ENCODE data around the gene CENPV. TPM values are rescaled to one million over a fixed set of nuclear protein-coding genes. Genes with fewer than 3 reads are reported as not detected.
A peak's percentile ranks its signal among the peaks of the same experiment; 100 is the strongest.

CENPV gene
- total and polyA plus RNA-seq, 2 of the 13 experiments (the other 11 are each of a cell fraction or from before 2014, with no cell fraction given): 193 to 292 TPM

- TF ChIP-seq, protein P1, sequence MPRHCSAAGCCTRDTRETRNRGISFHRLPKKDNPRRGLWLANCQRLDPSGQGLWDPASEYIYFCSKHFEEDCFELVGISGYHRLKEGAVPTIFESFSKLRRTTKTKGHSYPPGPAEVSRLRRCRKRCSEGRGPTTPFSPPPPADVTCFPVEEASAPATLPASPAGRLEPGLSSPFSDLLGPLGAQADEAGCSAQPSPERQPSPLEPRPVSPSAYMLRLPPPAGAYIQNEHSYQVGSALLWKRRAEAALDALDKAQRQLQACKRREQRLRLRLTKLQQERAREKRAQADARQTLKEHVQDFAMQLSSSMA (CRISPR knock-in tag; IDR thresholded peaks at IDR 0.05): no peak
- TF ChIP-seq ZNF558 (CRISPR knock-in tag; IDR thresholded peaks at IDR 0.05; ENCODE audit: borderline replicate concordance) (peak; percentile 35; the same call in 1 of the 2 replicates), MIER2 (CRISPR knock-in tag; IDR thresholded peaks at IDR 0.05) (no peak), SALL1 (CRISPR knock-in tag; IDR thresholded peaks at IDR 0.05) (peak; percentile 82), KDM2A (CRISPR knock-in tag; IDR thresholded peaks at IDR 0.05; ENCODE audit: borderline replicate concordance, low read depth) (peak; percentile 60), E2F1 (CRISPR knock-in tag; IDR thresholded peaks at IDR 0.05) (0 out of 2 replicates have a peak, but pooled peaks have one; percentile 32), FOXP4 (CRISPR knock-in tag; IDR thresholded peaks at IDR 0.05) (peak; percentile 76), HDAC2 (CRISPR knock-in tag; IDR thresholded peaks at IDR 0.05) (no peak), TSC22D2 (CRISPR knock-in tag; IDR thresholded peaks at IDR 0.05; ENCODE audit: borderline replicate concordance) (peak; percentile 50; the same call in 1 of the 2 replicates), SPEN (CRISPR knock-in tag; IDR thresholded peaks at IDR 0.05; ENCODE audit: low read depth) (peak; percentile 80; the same call in 1 of the 2 replicates), GLMP (CRISPR knock-in tag; IDR thresholded peaks at IDR 0.05; ENCODE audit: borderline replicate concordance) (no peak), ZNF543 (CRISPR knock-in tag; IDR thresholded peaks at IDR 0.05) (no peak), ZMYM3 (CRISPR knock-in tag; IDR thresholded peaks at IDR 0.05) (no peak), PCBP2 (optimal IDR thresholded peaks at IDR 0.05; ENCODE audit: low read depth, low read length, poor library complexity, severe bottlenecking) (no peak), EHMT2 (IDR thresholded peaks at IDR 0.05; ENCODE audit: borderline replicate concordance, low read depth, low read length) (no peak), MIER3 (CRISPR knock-in tag; IDR thresholded peaks at IDR 0.05; ENCODE audit: borderline replicate concordance) (peak; percentile 61; the same call in 1 of the 2 replicates), RXRB (CRISPR knock-in tag; IDR thresholded peaks at IDR 0.05; ENCODE audit: borderline replicate concordance) (peak; percentile 66), FOXK1 (CRISPR knock-in tag; IDR thresholded peaks at IDR 0.05; ENCODE audit: borderline replicate concordance, low read depth) (peak; percentile 85; the same call in 1 of the 2 replicates), ZNF350 (CRISPR knock-in tag; IDR thresholded peaks at IDR 0.05; ENCODE audit: borderline replicate concordance, low read depth) (peak; percentile 69; the same call in 1 of the 2 replicates), RELA (CRISPR knock-in tag; IDR thresholded peaks at IDR 0.05) (no peak)
- TF ChIP-seq, protein P2, sequence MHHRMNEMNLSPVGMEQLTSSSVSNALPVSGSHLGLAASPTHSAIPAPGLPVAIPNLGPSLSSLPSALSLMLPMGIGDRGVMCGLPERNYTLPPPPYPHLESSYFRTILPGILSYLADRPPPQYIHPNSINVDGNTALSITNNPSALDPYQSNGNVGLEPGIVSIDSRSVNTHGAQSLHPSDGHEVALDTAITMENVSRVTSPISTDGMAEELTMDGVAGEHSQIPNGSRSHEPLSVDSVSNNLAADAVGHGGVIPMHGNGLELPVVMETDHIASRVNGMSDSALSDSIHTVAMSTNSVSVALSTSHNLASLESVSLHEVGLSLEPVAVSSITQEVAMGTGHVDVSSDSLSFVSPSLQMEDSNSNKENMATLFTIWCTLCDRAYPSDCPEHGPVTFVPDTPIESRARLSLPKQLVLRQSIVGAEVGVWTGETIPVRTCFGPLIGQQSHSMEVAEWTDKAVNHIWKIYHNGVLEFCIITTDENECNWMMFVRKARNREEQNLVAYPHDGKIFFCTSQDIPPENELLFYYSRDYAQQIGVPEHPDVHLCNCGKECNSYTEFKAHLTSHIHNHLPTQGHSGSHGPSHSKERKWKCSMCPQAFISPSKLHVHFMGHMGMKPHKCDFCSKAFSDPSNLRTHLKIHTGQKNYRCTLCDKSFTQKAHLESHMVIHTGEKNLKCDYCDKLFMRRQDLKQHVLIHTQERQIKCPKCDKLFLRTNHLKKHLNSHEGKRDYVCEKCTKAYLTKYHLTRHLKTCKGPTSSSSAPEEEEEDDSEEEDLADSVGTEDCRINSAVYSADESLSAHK (CRISPR knock-in tag; IDR thresholded peaks at IDR 0.05; ENCODE audit: borderline replicate concordance): no peak
Measured at GRCh38 chr17:16380640-16381495, 27.6 kb upstream of the CENPV start, which contains the start of gene UBB (continued).

All from HepG2 (cell line).